GM21529 (cell line): ENCODE measurements around the gene CSNK2A3.
"Not testable (repeated sequence)": the region's sequence is repeated elsewhere in the genome, so short reads cannot be mapped to it uniquely, and the experiment has no call there.

ENCODE experiments used
- ATAC-seq: cut with Tn5 transposase; IDR thresholded peaks from one replicate; pipeline ENCODE4 v1.9.1; 2021; ENCODE audit not compliant: unreplicated experiment

The CSNK2A3 gene

DNA sequence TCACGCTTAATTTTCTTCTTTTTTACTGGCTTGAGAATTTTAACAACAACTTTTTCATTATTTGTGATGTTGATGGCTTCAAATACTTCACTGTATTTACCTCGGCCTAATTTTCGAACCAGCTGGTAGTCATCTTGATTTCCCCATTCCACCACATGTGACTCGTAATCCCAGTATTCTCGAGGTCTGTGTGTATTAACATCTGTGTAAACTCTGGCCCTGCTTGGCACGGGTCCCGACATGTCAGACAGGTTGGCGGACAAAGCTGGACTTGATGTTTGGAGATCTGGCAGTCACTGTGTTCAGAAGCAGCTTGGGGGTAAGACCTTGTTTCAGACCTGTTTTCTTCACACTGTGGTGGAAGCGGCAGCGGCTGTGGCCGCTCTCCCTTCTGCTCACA lies at the start of gene CSNK2A3:
CSNK2A3 (minus strand) TSS at position 373 of the 400 bp plus-strand sequence; CDS start at position 242, 131 bp downstream.
- ATAC-seq, result not testable (repeated sequence)

DNA sequence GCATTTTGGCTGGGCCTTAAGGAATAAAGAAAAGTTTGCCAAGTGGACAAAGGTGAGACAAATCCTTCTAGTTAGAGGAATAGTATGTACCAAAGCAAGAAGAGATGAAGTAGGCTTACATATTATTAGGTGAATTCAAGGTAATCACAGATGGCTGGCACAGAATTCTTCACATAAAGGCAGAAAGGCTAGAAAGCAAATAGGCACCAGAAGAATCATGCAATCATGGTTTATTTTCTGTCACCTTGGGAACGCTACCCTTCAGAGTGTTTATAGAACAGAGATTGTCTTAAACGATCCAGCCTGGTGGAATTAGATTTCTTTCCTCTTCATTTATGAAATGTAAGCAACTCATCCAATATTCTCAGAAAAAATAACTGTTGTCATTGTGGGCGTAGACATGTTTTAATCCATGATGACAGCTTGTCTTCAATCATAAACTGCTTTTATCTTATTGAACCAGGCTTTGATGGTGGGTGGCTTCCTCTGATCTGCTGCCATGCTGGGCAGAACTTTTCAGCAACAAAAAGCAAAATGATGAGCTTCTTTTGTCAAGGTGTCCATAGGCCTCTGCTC lies 49.0 kb upstream of the CSNK2A3 start:
- no peak for ATAC-seq

DNA sequence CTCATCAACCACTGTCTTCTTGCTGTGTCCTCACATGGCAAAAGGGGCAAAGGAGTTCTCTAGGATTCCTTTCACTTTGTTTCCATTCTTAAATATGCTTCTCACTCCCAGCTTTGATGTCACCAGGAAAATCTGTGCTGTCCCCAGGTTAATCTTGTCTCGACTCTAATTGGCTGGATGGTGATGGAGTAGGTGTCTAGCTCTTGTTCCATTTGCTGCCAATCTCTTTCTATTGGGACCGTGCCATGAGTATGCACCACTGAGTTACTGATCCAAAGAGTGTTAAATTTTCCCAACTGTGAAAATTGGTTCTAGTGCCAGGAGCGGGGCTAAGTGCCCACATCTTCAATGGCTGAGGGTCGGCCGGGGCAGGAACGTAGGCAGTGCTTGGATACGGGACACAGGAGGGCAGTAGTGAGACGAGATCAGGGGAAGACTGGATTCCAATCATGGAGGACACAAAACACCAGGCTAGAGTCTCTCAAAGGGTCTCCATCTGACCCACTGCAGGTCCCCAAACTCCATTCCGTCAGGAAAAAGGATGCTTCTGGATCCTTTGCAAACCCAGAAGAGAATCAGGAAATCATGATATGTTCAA lies 47.7 kb upstream of the CSNK2A3 start:
- no peak for ATAC-seq

DNA sequence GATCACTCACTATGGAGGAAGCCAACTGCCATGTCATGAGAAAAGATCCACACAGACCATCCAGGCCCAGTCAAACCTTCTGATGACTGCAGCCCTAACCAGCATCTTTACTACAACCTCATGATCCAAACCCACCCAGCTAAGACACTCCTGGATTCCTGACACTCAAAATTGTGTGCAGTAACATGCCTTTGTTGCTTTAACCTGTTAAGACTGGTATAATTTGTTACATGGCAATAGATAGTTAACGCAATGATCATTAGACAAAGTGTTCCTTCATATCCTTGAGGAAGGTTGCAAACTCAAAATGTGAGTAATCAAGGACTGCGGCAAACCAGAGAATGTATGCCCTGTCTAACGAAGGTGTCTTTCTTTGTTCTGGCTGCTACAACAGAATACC lies 47.1 kb upstream of the CSNK2A3 start:
- no peak for ATAC-seq

DNA sequence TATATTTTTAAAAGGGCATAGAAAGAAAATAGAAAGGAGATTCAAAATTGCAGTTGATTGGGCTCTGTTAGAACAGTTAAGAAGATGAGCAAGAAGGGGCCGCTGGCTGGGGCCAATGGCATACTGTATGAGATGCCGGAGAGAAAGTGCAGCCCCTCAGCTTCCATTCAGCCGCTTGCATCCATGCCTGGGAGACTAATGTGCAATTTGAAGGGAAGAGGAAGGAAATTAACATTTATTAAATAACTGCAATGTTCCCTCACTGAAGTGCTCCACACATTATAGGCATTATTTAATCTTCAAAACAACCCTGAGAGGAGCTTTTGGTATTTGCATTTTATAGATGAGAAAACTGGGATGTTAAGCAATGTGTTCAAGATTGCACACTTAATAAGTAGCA lies 44.7 kb upstream of the CSNK2A3 start:
- no peak for ATAC-seq

DNA sequence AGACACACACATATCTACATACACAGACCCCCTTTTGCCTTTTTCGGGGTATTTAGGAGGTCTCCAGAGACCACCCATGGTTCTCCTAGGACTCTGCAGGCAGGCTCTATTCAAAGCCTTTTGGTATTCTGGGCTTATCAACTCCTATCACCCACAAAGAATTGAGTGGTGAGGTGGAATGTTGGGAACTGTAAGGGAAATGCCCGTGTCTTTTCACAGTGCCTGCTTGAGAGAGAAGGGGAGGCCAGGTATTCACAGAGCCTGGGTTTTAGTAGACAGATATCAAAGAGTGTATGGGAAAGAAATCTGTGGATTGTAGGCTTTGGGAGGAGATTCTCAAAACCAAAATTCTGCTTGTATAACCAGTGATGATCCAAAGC lies 44.0 kb upstream of the CSNK2A3 start:
- no peak for ATAC-seq

DNA sequence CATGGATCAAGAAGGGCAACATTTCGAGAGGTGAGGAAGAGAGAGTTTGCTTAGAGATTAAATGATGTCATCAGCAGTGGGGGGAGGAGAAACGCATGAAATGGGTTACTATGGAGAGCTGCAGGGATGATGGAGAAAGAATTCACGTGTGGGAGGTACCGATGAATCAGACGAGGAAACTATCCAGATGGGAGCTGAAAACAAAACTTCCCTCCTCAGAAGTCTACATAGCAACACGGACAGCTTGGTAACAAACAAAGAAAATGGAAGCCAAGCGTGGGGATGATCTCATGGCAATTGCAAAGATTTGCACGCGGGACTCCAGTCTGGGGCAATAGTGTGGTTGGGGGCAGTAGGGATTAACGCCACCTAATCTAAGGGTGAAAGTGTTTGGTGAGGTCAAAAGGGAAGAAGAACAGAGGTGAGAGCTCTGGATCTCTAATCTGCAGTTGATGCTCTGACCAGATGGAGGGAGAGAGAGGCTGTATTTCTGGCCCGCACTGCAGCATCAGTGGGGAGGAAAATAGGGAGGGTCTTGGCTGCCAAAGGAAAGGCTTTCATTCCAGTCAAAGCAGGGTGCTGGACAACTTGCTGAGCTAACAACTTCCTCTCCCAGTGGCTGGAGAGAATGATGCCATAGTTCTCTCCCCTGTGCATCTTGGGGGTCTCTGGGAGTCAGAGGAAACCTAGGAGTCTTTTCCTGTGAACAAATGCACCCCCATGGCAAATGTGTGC lies 43.4 kb upstream of the CSNK2A3 start:
- ATAC-seq, result no peak

DNA sequence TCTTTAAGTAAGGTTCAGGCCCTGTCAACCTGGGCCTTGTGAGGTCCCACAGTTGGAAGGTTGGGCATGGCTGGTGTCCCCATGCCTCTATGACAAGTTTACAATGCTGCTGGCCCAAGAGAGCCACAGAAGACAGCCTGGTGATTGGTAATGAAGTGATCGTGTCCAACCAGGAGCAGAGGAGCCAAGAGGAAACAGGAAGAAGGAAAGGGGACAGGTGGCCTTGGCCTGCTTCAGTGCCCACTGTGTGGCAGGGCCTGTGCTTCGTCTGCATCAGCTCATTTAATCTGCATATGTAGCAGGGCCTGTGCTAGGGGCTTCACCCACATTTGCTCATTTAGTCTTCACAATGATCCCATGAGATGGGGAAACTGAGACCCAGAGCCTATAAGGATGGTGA lies 42.1 kb upstream of the CSNK2A3 start:
- no peak for ATAC-seq

DNA sequence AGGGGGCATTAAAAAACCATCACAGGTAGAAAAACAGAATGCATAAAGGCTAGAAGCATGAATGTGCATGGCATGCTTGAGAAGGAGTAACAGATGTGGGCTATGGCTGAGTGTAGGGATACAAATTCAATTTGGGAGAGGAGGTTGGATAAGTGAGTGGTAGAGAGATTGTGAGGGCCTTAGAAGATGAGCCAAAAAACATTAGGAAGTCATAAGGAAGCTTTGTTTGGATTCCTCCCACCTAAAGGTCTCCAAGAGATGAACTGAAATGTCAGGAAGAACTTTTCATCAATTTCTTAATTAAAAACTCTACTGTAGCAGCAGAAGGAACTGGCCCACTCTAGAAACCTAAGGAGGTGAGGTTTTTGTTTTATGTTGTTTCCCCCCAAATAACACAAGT lies 41.2 kb upstream of the CSNK2A3 start:
- ATAC-seq, result no peak

DNA sequence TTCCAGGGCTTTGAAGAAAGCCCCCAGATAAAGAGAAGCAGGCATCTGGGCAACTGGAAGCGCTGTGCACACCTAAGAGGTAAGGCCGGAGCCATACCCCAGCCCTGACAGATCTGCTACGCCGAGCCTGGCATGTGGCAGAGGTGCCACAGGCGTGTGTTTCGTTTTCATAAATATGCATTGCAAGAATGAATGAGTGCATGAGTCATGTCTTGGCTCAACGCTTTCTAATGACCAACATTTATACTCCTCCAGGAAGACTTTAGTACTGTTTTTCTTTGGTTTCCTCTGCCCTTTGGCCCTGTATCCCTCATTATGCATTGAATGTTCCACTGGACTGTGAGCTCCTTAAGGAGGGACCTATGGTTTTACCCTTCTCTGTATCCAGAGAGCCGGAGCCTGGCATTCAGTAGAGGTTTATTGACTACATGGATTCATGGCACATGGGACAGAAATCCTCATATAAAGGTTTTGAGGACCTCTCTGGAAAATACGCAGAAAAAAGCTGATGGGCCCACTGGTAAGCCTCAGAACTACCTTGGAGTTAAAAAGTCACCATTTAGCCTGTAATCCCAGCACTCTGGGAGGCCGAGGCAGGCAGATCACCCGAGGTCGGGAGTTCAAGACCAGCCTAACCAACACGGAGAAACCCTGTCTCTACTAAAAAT lies 38.9 kb upstream of the CSNK2A3 start:
- no peak for ATAC-seq

DNA sequence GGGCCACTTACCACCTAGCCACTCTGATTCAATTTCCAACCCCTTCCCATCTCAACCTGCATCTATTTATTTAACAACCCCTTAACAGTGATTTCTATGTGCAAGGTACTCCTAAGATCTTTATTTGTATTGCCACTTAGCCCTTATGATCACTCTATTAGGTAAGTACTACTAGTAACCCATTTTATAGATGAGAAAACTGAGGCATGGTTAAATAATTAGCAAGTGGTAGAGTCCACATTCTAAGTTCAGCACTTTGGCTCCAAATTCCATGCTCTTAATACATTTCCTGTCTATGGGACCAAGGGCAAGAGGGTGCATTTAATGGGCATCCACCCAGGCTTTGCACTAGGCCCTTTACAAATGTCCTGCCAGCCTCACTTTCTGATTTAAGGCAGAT lies 38.1 kb upstream of the CSNK2A3 start:
- ATAC-seq, result no peak

DNA sequence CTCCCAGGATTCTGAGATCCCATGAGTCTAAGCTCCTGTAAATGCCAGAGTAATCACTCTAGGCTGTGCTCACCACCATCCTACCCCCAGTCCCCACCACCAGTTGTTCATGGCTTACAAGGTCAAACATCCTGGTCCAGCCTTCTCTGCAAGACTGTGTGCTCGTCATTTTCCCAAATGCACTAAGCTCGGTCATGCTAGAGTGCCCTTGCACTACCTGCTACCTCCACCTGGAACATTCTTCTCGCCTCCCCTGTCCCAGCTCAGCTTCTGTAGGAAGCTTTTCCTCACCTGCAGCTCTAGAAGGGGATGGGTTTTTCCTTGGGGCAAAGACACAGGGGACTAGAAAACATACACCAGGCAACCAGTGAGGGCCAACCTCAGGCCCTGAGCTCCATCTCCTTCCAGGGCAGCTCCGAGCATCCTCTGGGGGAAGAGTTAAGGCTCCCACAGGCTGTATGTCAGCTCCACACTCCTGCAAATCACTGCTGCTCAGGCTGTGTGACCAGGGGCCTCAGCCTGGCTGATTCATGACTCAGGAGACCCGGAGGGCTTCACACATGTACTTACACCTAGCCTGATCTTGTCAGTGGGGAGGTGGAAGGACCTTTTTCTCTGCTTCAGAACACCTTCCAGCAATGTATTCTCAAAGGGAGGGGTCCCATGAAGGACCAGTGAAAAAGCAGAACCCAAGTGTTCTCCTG lies 37.2 kb upstream of the CSNK2A3 start:
- ATAC-seq, result no peak

DNA sequence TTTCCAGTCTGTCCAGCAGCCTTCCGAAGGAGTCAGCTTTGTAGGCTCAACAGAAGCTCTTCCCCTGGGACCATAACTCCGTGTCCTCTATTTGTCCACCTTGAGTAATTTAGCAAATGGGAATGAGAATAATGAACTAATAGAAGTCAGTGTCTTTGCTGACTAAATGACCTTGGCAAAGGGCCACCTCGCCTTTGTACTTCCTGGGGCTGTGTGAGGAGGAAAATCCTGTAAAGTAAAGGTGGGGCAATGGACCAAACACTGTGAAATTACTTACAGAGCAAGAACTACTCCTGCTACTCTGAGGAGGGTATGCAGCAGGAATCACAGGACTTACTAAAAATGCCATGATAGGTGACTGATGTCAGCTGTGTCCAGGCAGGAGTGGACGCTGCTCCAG lies 36.2 kb upstream of the CSNK2A3 start:
- ATAC-seq, result no peak

DNA sequence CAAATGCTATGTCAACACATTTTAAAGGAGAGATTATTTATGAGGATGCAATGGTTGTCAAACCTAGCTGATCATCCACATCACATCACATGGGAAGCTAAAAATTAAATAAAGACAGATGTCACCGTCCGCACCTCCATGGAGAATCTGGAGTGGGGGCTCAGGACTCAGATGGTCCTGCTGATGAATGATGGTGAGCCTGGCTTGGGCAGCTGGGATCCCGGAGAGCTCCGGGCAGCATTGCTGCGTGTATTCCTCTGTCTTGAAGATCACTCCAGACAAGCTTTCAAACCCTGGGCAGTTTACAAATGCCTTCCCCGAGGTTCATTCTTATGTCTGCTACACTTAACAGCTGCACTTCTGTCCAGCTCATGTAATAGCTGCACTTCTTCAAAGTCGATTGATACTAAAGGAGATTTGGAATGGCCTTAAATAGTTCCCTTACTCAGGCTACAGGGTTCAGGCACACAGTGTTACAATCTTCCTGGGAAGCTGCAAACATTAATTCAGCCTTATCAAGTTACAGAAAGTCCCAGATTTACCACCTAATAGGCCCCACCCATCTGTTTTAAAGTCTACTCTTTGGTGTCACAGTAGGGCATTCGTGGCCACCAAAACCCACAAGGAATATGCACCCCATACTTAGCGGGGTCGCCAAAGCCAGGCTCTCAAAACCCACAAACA lies 34.7 kb upstream of the CSNK2A3 start:
- ATAC-seq, result no peak

DNA sequence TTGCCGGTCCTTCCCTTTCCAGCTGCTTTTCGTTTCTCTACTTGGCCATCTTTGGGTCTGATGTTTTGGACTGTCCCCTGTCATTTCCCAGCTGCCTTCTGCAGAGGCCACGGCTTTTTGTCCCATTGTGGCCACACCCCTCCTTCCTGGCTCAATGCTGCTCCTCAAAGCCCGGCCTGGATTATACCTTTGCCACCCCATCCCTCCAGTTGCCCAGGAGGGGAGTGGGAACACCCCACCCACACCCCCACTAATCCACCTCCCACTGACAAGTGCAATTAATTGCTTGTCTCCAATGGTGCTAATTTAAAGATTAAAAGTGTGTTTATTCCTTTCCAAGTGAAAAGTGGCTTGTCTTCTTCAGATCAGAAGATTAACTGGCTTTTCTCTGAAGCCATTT lies 34.2 kb upstream of the CSNK2A3 start:
- ATAC-seq, result no peak

DNA sequence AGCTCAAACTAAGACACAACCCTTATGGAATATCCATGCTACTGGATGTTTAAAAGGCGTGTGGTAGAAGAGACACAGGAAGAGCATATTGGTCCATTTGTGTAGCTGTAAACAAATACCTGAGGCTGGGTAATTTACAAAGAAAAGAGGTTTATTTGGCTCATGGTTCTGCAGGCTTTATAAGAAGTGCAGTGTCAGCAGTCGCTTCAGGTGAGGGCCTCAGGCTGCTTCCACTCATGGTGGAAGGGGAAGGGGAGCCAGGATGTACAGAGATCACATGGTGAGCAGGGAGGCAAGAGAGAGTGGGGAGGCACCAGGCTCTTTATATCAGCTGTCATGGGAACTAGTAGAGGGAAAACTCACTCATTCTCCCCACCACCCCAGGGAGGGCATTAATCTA lies 31.8 kb upstream of the CSNK2A3 start:
- no peak for ATAC-seq

DNA sequence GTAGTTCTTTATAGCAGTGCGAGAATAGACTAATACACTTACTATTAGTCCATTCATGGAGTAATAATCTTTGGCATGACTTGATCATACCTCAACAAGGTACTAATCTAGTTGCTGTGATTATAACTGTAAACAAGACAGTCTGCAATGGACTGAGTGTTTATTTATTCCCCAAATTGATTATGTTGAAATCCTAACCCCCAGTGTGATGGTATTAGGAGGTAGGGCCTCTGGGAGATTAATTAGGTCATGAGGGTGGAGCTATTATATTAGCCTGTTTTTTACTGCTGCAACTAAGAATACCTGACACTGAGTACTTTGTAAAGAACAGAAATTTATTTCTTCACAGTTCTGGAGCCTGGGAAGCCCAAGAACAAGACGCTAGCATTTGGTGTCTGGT lies 30.9 kb upstream of the CSNK2A3 start:
- no peak for ATAC-seq

DNA sequence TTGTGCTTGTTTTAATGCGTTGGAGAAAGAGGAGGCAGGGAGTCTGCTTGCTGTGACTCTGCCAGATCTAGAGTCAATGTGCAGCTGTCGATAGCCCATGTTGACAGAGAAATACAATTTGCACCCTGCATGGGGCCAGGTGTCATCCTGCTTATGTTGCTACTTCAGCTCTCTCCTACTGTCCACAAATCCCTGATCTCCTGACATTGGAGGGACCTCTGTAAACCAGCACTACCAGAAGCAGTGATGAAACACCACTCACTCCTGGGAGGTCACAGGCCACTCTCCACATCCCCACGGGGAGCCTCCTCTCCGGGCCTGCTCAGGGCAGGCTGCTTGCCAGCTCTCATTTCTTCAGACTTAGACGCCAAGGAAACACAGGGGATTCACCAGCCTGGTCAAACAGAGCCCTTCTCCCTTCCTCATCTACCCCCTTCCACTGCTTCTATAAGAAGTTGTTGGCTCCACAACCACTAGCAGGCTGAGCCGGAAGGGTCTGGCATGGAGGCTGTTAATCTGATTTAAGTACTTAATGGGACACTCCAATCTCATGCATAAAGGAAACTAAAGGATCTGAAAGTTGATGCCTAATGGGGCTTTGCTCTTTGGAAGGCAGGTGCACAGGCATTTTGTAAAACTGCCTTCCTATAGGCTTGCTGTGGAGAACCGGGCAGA lies 29.9 kb upstream of the CSNK2A3 start:
- no peak for ATAC-seq

DNA sequence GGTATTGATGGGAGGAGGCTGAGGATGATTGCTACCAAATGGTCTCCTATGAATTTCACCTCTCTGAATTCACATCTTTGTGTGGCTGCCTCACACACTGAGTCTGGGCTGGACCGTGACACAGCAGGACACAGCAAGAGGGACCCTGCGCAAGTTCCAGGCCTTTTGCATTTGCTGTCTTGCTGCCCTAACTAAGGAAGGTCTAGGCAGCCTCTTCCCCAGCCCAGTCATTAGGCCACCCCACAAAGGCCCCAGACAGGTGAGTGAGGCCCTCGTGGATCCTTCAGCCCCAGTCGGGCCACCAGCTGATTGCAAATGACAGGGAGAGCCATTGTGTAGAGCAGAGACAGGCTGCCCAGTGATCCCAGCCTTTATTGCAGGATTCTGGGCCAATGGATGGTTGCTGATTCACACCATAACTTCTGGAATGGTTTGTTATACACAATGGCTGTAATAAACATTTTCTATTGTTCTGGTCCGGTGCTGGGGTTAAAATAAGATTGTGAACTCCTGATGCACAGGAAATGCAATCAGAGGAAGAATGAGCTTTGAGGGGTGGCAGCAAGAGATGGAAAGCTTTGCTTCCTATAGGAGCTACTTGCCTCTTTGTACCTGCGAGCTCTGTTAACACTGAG lies 28.5 kb upstream of the CSNK2A3 start:
- no peak for ATAC-seq

DNA sequence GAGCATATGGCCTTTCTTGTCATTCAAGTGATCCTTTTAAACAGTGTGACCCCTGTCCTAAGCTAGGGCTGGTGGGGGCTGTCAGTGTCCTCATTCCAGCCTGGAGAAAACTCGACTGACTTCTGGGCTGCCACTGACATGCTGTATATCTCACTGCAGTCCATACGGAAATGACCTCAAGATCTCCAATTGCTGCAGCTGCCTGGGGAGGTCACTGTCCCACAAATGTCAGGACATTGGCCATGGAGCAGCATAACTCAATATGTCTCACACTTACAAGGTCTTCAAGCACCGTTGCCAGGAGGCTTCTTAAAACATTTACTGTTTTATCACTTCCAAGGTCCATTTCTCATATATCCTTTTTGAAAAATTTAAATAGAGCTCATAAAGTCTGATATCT lies 27.8 kb upstream of the CSNK2A3 start:
- no peak for ATAC-seq
